Activated naive CD8-positive, alpha-beta T cell treated with anti-CD3 and anti-CD28 coated beads, Interleukin-2, amount 10 ng/mL, durations not matched to agents 7 days and 5 days (primary cell): ENCODE data around the gene RBM28. TPM values are rescaled to one million over a fixed set of nuclear protein-coding genes. Genes with fewer than 3 reads are reported as not detected.
A peak's percentile ranks its signal among the peaks of the same experiment; 100 is the strongest.

Source experiments
- ATAC-seq: fragments of 150-1000 bp; cut with Tn5 transposase; one replicate; pipeline ENCODE4 v1.10.0; 2021; ENCODE audit warnings: low read depth, moderate library complexity
- POLR2A ChIA-PET: fragments of 350-600 bp; sonication (Branson Sonifier 250); formaldehyde crosslinking; loops from one replicate; lab custom pipeline; 2021; ENCODE audit warnings: antibody characterized with exemption; lab: Charles Lee
- DNase-seq: peaks from one replicate; pipeline ENCODE4 v3.0.0; 2021
- H3K27ac Mint-ChIP-seq: one replicate; pipeline ENCODE4 v1.8.0; 2022; ENCODE audit warnings: mild to moderate bottlenecking, mixed read lengths
- H3K27me3 Mint-ChIP-seq: one replicate; pipeline ENCODE4 v1.8.0; 2022; ENCODE audit warnings: mild to moderate bottlenecking, moderate library complexity, mixed read lengths
- H3K36me3 Mint-ChIP-seq: one replicate; pipeline ENCODE4 v1.8.0; 2021; ENCODE audit warnings: mild to moderate bottlenecking, mixed read lengths
- H3K4me1 Mint-ChIP-seq: one replicate; pipeline ENCODE4 v1.8.0; 2021; ENCODE audit warnings: mixed read lengths
- H3K4me3 Mint-ChIP-seq: one replicate; pipeline ENCODE4 v1.8.0; 2022; ENCODE audit warnings: mild to moderate bottlenecking, moderate library complexity, mixed read lengths
- H3K9me3 Mint-ChIP-seq: one replicate; pipeline ENCODE4 v1.8.0; 2021; ENCODE audit warnings: mixed read lengths
- total RNA-seq, 2 experiments: library from RNA; stranded (reverse); gene quantifications; one replicate each; pipeline ENCODE4 v1.2.3, GENCODE V29; 2021

Gene RBM28
- total RNA-seq, 2 experiments from 2014 or later, result 42.0 to 42.9 TPM

- POLR2A ChIA-PET, result no interaction called here
- no peak overlapping the region for H3K4me3 Mint-ChIP-seq
- peaks cover 86% of the 10 kb centered on the region for H3K27me3 Mint-ChIP-seq
- H3K4me1 Mint-ChIP-seq, result peaks cover 15% of the 10 kb centered on the region
- no peaks in the 10 kb centered on the region for H3K36me3 Mint-ChIP-seq
- ATAC-seq, result no peak
- DNase-seq, result no peak
- H3K9me3 Mint-ChIP-seq, result no peaks in the 10 kb centered on the region
- no peak overlapping the region for H3K27ac Mint-ChIP-seq
Measured at GRCh38 chr7:128363261-128363721, 19.6 kb upstream of the RBM28 start.

GRCh38 chr7:128362670-128363069 is 19.0 kb upstream of the RBM28 start:
- ATAC-seq, result no peak
- peaks cover 87% of the 10 kb centered on the region for H3K27me3 Mint-ChIP-seq
- no peaks in the 10 kb centered on the region for H3K9me3 Mint-ChIP-seq
- no peak overlapping the region for H3K27ac Mint-ChIP-seq
- H3K4me1 Mint-ChIP-seq, result peaks cover 15% of the 10 kb centered on the region
- H3K4me3 Mint-ChIP-seq, result peak overlapping the region; percentile 8
- DNase-seq, result no peak
- POLR2A ChIA-PET, result no interaction called here
- H3K36me3 Mint-ChIP-seq, result no peaks in the 10 kb centered on the region

GRCh38 chr7:128361411-128362379 is 18.0 kb upstream of the RBM28 start, which contains the start of gene PRRT4:
Gene PRRT4 (minus strand): TSS chr7:128361690.
- peaks cover 77% of the 10 kb centered on the region for H3K27me3 Mint-ChIP-seq
- POLR2A ChIA-PET, result no interaction called here
- peak; percentile 71 for ATAC-seq

DNA sequence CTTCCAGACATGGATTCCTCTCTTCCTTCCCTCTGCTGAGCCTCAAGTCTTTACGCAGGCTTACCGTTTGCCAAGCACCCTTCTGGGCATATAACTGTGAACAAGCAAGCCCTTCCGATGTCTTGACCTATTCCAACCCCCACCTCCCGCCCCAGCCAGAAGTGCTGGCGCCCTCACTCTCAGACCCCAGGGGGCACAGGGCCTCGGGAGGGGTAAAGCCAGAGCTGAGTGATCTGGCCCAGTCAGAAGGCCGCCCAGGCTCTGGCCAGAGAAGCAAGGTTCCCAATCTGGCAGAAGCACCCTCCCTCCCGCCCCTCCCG is 16.6 kb upstream of the RBM28 start:
- Mint-ChIP-seq H3K27me3 (peaks cover 63% of the 10 kb centered on the region), H3K27ac (no peak overlapping the region), H3K4me3 (no peak overlapping the region), H3K4me1 (peaks cover 20% of the 10 kb centered on the region), H3K36me3 (no peaks in the 10 kb centered on the region), H3K9me3 (no peaks in the 10 kb centered on the region)
- no peak for ATAC-seq
- no peak for DNase-seq
- POLR2A ChIA-PET, result no interaction called here

More at GRCh38 chr7:128361411-128362379, 18.0 kb upstream of the RBM28 start, which contains the start of gene PRRT4:
- no peaks in the 10 kb centered on the region for H3K36me3 Mint-ChIP-seq
- peak; percentile 65 for DNase-seq
- no peak within 1 kb of the TSS for H3K27ac Mint-ChIP-seq
- peak within 1 kb of the TSS; percentile 79 for H3K4me3 Mint-ChIP-seq
- no peaks in the 10 kb centered on the region for H3K9me3 Mint-ChIP-seq
- H3K4me1 Mint-ChIP-seq, result peaks cover 15% of the 10 kb centered on the region

DNA sequence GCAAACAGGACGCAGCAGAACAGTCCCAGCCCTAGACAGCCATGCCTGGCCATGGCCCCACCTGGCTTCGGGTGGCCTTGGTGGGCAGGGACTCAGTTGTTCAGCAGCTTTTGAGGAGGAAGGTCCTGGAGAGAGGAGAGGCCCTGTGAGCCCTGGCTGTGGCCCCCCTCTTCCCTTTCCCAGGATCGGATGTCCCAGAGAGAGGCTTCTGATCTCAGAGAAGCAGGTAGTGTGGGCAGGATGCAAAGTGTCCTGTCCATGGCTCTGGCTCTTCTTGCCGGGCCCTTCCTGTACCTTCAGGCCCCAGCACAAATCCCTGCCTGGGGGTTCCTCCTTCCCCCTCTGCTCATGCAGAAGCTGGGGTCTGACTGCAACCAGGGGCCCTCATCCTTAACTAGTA is 16.2 kb upstream of the RBM28 start:
- DNase-seq (no peak), ATAC-seq (no peak)
- H3K27ac Mint-ChIP-seq, result no peak overlapping the region
- no peaks in the 10 kb centered on the region for H3K9me3 Mint-ChIP-seq
- peaks cover 59% of the 10 kb centered on the region for H3K27me3 Mint-ChIP-seq
- POLR2A ChIA-PET, result no interaction called here
- H3K4me3 Mint-ChIP-seq, result no peak overlapping the region
- H3K36me3 Mint-ChIP-seq, result no peaks in the 10 kb centered on the region
- peaks cover 20% of the 10 kb centered on the region for H3K4me1 Mint-ChIP-seq

GRCh38 chr7:128359336-128359735 is 15.6 kb upstream of the RBM28 start:
- H3K27me3 Mint-ChIP-seq, result peaks cover 53% of the 10 kb centered on the region

DNA sequence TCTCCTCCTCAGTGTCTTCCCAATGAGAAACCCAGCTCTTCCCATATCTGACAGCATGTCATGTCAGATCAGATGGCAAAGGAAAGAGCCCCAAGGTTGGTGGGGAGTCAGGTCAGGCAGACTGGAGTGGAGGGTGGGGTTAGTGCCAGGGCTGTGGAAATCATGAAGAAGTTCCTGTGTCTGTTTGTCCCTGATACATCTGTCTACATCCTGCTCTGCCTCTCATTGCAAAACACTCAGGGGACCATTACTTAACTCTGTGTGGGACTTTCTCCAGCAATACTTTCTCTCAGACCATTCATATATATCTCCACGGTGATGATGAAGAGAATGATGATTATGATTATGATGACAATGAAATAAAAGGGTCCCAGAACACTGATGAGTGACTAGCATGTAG is 14.5 kb upstream of the RBM28 start:
- Mint-ChIP-seq H3K4me3 (no peak overlapping the region), H3K36me3 (no peaks in the 10 kb centered on the region), H3K9me3 (no peaks in the 10 kb centered on the region), H3K27ac (no peak overlapping the region), H3K4me1 (peaks cover 21% of the 10 kb centered on the region), H3K27me3 (peaks cover 50% of the 10 kb centered on the region)
- DNase-seq, result no peak
- POLR2A ChIA-PET, result no interaction called here
- ATAC-seq, result no peak

More at GRCh38 chr7:128359336-128359735, 15.6 kb upstream of the RBM28 start:
- ATAC-seq (no peak), DNase-seq (no peak)
- Mint-ChIP-seq H3K27ac (no peak overlapping the region), H3K4me1 (peaks cover 20% of the 10 kb centered on the region), H3K9me3 (no peaks in the 10 kb centered on the region), H3K36me3 (no peaks in the 10 kb centered on the region), H3K4me3 (no peak overlapping the region)
- POLR2A ChIA-PET, result no interaction called here

DNA sequence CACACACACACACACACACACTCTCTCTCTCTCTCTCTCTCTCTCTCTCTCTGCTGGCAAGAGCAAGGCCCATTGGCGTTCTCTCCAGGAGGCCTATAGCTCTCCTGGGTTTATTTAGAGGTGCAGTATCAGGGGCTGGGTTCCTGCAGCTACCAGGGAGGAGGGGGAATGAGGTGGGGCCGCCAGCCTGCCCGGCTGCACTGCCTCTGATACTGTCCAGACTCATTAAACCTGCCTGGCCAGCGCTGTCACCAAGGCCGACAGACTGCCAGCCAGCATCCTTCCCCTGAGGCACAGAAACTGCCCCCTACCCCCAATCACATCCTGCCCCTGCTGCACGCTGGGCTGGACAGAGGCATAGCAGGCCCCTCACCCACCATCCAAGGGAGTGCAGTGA is 13.5 kb upstream of the RBM28 start:
- Mint-ChIP-seq H3K27me3 (peaks cover 48% of the 10 kb centered on the region), H3K4me3 (no peak overlapping the region)

GRCh38 chr7:128356546-128357216 is 13.0 kb upstream of the RBM28 start:
- Mint-ChIP-seq H3K27ac (no peak overlapping the region), H3K27me3 (peaks cover 43% of the 10 kb centered on the region), H3K36me3 (no peaks in the 10 kb centered on the region), H3K9me3 (no peaks in the 10 kb centered on the region), H3K4me1 (peaks cover 12% of the 10 kb centered on the region), H3K4me3 (no peak overlapping the region)
- POLR2A ChIA-PET, result no interaction called here
- ATAC-seq (no peak), DNase-seq (no peak)

More for the DNA sequence above, 13.5 kb upstream of the RBM28 start:
- ATAC-seq (no peak), DNase-seq (no peak)
- H3K9me3 Mint-ChIP-seq, result no peaks in the 10 kb centered on the region
- POLR2A ChIA-PET, result no interaction called here
- peaks cover 18% of the 10 kb centered on the region for H3K4me1 Mint-ChIP-seq
- H3K27ac Mint-ChIP-seq, result no peak overlapping the region
- no peaks in the 10 kb centered on the region for H3K36me3 Mint-ChIP-seq

DNA sequence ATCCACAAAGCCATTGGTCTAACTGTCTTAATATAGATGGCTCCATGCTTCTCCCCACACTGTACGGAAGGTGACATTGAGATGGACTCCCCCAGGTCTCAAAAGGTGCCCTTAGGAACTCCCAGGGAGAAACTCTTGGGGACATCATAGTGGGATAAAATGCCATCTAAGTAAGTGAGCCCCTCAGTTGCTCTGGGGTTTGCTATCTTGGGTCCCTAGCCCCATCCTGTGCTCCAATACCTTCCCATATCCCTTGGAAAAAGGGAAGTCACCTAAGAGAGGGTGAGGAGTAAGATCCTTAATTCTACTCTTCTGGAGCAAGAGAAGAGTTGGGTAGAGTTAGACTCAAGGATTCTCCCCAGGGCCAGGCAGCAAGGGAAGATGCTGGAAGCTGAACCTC is 9.9 kb upstream of the RBM28 start:
- Mint-ChIP-seq H3K4me1 (peaks cover 7% of the 10 kb centered on the region), H3K9me3 (no peaks in the 10 kb centered on the region), H3K36me3 (no peaks in the 10 kb centered on the region), H3K27ac (no peak overlapping the region), H3K27me3 (peaks cover 41% of the 10 kb centered on the region), H3K4me3 (no peak overlapping the region)
- no peak for DNase-seq
- POLR2A ChIA-PET, result no interaction called here
- no peak for ATAC-seq

- POLR2A ChIA-PET, result no interaction called here
- Mint-ChIP-seq H3K36me3 (no peaks in the 10 kb centered on the region), H3K9me3 (no peaks in the 10 kb centered on the region), H3K27ac (no peak overlapping the region), H3K4me3 (peak overlapping the region; percentile 33), H3K27me3 (peaks cover 39% of the 10 kb centered on the region), H3K4me1 (peaks cover 7% of the 10 kb centered on the region)
- no peak for DNase-seq
- no peak for ATAC-seq
Measured at GRCh38 chr7:128353189-128353588, 9.5 kb upstream of the RBM28 start.

DNA sequence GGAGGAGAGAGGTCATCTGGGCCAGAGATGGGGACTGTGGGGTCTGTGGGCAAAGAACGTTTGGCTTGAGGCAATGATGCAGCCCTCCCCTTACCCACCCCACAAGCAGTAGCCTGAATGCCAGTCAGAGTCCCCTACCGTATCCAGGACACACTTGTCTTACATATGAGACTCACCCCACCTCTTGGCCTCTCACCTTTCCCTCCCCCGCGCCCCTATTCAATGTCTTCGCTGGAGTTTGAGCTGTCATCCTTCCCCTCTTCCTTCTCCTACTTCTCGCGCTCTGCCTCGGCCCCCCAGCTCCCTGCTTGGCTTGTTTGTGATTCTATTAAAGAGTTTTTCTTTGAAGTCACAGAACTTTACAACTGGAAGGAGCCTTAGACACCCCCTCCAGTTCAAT is 8.9 kb upstream of the RBM28 start:
- peak overlapping the region; percentile 33 for H3K4me3 Mint-ChIP-seq
- no peak overlapping the region for H3K27ac Mint-ChIP-seq
- H3K4me1 Mint-ChIP-seq, result peaks cover 7% of the 10 kb centered on the region
- ATAC-seq (no peak), DNase-seq (no peak)
- no peaks in the 10 kb centered on the region for H3K9me3 Mint-ChIP-seq
- peaks cover 41% of the 10 kb centered on the region for H3K27me3 Mint-ChIP-seq
- POLR2A ChIA-PET, result no interaction called here
- H3K36me3 Mint-ChIP-seq, result no peaks in the 10 kb centered on the region

DNA sequence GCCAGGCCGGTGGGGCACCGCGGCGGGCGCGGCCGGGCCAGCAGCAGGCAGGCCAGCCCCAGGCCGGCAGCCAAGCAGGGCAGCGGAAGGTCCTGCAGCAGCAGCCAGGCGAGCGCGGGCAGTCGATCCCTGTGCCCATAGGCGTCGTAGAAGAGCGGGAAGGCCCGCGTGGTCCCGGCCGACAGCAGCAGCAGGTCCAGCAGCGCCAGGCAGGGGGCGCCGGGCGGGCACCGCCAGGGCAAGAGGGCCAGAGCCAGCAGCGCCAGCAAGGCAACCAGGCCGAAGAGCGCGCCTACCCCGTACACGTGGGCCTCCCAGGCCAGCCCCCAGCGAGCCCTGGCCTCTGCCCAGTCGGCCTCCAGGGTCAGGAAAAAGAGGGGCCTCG is 8.4 kb upstream of the RBM28 start:
- Mint-ChIP-seq H3K4me3 (no peak overlapping the region), H3K27ac (no peak overlapping the region), H3K4me1 (peaks cover 7% of the 10 kb centered on the region), H3K36me3 (no peaks in the 10 kb centered on the region), H3K27me3 (peaks cover 44% of the 10 kb centered on the region), H3K9me3 (no peaks in the 10 kb centered on the region)
- peak; percentile 53 for DNase-seq
- ATAC-seq, result peak; percentile 30
- POLR2A ChIA-PET, result no interaction called here
